ENCODE results near the gene SLX4.

DNA sequence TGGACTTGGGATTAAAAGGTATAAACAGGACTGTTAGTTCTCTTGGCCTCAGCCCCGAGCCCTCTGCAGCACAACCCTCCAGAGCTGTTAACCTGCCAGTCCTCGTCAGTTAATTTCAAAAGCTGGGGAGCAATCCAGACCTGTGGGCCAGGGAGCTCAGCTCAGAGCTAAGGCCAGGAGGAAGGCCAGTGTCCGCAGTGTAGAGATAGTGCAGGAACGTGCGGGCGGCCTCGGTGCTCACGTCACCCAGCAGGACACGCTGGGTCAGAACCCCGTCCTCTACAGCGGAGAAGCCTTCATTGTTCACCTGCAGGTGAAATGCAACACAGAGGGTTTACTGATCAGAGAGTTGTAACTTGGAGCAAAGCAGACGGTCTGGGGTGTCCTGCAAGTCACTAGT lies 18.8 kb downstream of the SLX4 start:
- no peak for TF ChIP-seq SPI1 (IDR thresholded peaks at IDR 0.05; ENCODE audit: low read depth, low read length)
- no peak for TF ChIP-seq POLR2A (IDR thresholded peaks at IDR 0.05; ENCODE audit: low read depth, low read length)
